ENCODE data around the gene CKS2.

GRCh38 chr9:89315482-89315881, 4.5 kb downstream of the CKS2 start:
- TF ChIP-seq, protein P1, sequence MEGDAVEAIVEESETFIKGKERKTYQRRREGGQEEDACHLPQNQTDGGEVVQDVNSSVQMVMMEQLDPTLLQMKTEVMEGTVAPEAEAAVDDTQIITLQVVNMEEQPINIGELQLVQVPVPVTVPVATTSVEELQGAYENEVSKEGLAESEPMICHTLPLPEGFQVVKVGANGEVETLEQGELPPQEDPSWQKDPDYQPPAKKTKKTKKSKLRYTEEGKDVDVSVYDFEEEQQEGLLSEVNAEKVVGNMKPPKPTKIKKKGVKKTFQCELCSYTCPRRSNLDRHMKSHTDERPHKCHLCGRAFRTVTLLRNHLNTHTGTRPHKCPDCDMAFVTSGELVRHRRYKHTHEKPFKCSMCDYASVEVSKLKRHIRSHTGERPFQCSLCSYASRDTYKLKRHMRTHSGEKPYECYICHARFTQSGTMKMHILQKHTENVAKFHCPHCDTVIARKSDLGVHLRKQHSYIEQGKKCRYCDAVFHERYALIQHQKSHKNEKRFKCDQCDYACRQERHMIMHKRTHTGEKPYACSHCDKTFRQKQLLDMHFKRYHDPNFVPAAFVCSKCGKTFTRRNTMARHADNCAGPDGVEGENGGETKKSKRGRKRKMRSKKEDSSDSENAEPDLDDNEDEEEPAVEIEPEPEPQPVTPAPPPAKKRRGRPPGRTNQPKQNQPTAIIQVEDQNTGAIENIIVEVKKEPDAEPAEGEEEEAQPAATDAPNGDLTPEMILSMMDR (conservative IDR thresholded peaks at IDR 0.05 in 1 of 2, IDR thresholded peaks at IDR 0.05 in 1 of 2; ENCODE audit: extremely low read depth in 1 of 2, insufficient read depth in 1 of 2, low read depth in 1 of 2, low read length in 2 of 2): no peak
- TF ChIP-seq EZH2 (IDR thresholded peaks at IDR 0.05; ENCODE audit: borderline replicate concordance, low read length): no peak

Measured in mammary epithelial cell (primary cell).